HEK293T (cell line): ENCODE data around the gene DYNC1I1.

Source experiments
- BHLHE40 ChIP-seq: fragments of 450-650 bp; IDR thresholded peaks from 2 replicates; pipeline ENCODE4 v1.6.1; 2016; ENCODE audit warnings: mild to moderate bottlenecking, moderate library complexity, borderline replicate concordance
- ELF4 ChIP-seq: fragments of 450-650 bp; IDR thresholded peaks from 2 replicates; pipeline ENCODE4 v1.6.1; 2017; ENCODE audit warnings: antibody characterized with exemption
- FOXA1 ChIP-seq: fragments of 450-650 bp; IDR thresholded peaks from 2 replicates; pipeline ENCODE4 v1.6.1; 2016; ENCODE audit warnings: mild to moderate bottlenecking
- FOXK2 ChIP-seq: fragments of 450-650 bp; IDR thresholded peaks from 2 replicates; pipeline ENCODE4 v1.6.1; 2016; ENCODE audit warnings: mild to moderate bottlenecking
- FOXM1 ChIP-seq: fragments of 450-650 bp; IDR thresholded peaks from 2 replicates; pipeline ENCODE4 v1.6.1; 2017; ENCODE audit warnings: mild to moderate bottlenecking, borderline replicate concordance
- HDGF ChIP-seq: fragments of 450-650 bp; IDR thresholded peaks from 2 replicates; pipeline ENCODE4 v1.6.1; 2017; ENCODE audit warnings: antibody characterized with exemption, borderline replicate concordance
- L3MBTL2 ChIP-seq: fragments of 450-650 bp; conservative IDR thresholded peaks from 2 replicates; pipeline ENCODE4 v1.6.1; 2016; ENCODE audit warnings: mild to moderate bottlenecking
- LEF1 ChIP-seq: fragments of 450-650 bp; IDR thresholded peaks from 2 replicates; pipeline ENCODE4 v1.6.1; 2017; ENCODE audit warnings: mild to moderate bottlenecking, borderline replicate concordance
- NFRKB ChIP-seq: fragments of 450-650 bp; IDR thresholded peaks from 2 replicates; pipeline ENCODE4 v1.6.1; 2016; ENCODE audit warnings: mild to moderate bottlenecking, moderate library complexity
- PKNOX1 ChIP-seq: fragments of 450-650 bp; IDR thresholded peaks from 2 replicates; pipeline ENCODE4 v1.6.1; 2016
- SP1 ChIP-seq: fragments of 450-650 bp; IDR thresholded peaks from 2 replicates; pipeline ENCODE4 v1.6.1; 2017
- SUZ12 ChIP-seq: fragments of 450-650 bp; IDR thresholded peaks from 2 replicates; pipeline ENCODE4 v1.6.1; 2016; ENCODE audit warnings: mild to moderate bottlenecking
- TARDBP ChIP-seq: fragments of 450-650 bp; IDR thresholded peaks from 2 replicates; pipeline ENCODE4 v1.6.1; 2016
- ZNF384 ChIP-seq: fragments of 450-650 bp; IDR thresholded peaks from 2 replicates; pipeline ENCODE4 v1.6.1; 2016

GRCh38 chr7:95906851-95907250 lies 134.5 kb downstream of the DYNC1I1 start:
- TF ChIP-seq SP1 (no peak), SUZ12 (no peak), ELF4 (no peak), FOXK2 (no peak), HDGF (no peak), BHLHE40 (no peak), ZNF384 (no peak), FOXM1 (no peak), TARDBP (no peak), LEF1 (no peak), PKNOX1 (no peak), NFRKB (no peak), L3MBTL2 (no peak), FOXA1 (no peak)
